Body of pancreas (tissue), 4 donors: ENCODE results near the gene LRP8. TPM values are rescaled to one million over a fixed set of nuclear protein-coding genes. Genes with fewer than 3 reads are reported as not detected.

ENCODE experiments used
- ATAC-seq: fragments of 150-250 bp; one replicate; pipeline ENCODE4 v1.9.1; 2016
- DNase-seq, 4 donors: peaks; one replicate each; pipeline ENCODE4 v3.0.0-alpha.2; 2019
- H3K27ac ChIP-seq, 4 donors: fragments of 200-600 bp; sonication (generic); 1 replicate in 3 of 4; 2 replicates in 1 of 4; pipeline versions ENCODE4 v1.5.1 to v1.6.1; 2016 to 2019; ENCODE audit warnings: mild to moderate bottlenecking in 1 of 4, mixed read lengths in 1 of 4, moderate library complexity in 1 of 4
- H3K27me3 ChIP-seq, 2 donors: fragments of 200-600 bp; sonication (generic); one replicate each; pipeline ENCODE4 v1.6.0; 2016; ENCODE audit warnings: mild to moderate bottlenecking in 1 of 2
- H3K36me3 ChIP-seq, 2 donors: fragments of 200-600 bp; sonication (generic); replicated peaks in 1 of 2; 2 replicates each; pipeline ENCODE4 v1.5.1; 2016; ENCODE audit warnings: low read depth in 2 of 2; ENCODE audit not compliant: insufficient read depth in 1 of 2
- H3K4me1 ChIP-seq: fragments of 200-600 bp; sonication (generic); one replicate; pipeline ENCODE4 v1.6.0; 2016
- H3K4me3 ChIP-seq, 2 donors: fragments of 200-600 bp; sonication (generic); 1 replicate in 1 of 2; 2 replicates in 1 of 2; pipeline ENCODE4 v1.5.1; 2016 to 2019
- H3K9me3 ChIP-seq, 3 donors: fragments of 200-600 bp; sonication (generic); 1 replicate in 2 of 3; 2 replicates in 1 of 3; pipeline ENCODE4 v1.5.1; 2016
- POLR2A ChIP-seq, 3 donors: fragments of 450-650 bp; IDR thresholded peaks; one replicate each; pipeline ENCODE4 v1.6.1; 2016; ENCODE audit warnings: antibody characterized with exemption in 3 of 3, mild to moderate bottlenecking in 2 of 3
- WGBS, 2 donors: methylation state at CpG; one replicate each; pipeline ENCODE4 v1.1.5; 2017; 5-methylcytosine and 5-hydroxymethylcytosine counted together
- intact Hi-C: fragments of 100-400 bp; cut with DNase I; formaldehyde crosslinking; loops from one replicate; pipeline ENCODE4 v1.15.1; 2023
- total RNA-seq, 2 donors: library from RNA; depleted of rRNA; stranded (reverse); fragments of >200 nt; gene quantifications; one replicate each; pipeline ENCODE4 v1.1.0, GENCODE V29; 2016
- TF ChIP-seq, protein P1 (sequence below), 7 experiments: fragments of 450-650 bp in 4 of 7; fragments of 200-600 bp in 3 of 7; sonication (generic) in 3 of 7; IDR thresholded peaks; one replicate each; pipeline ENCODE4 v1.5.1; 2016 to 2019; ENCODE audit warnings: antibody characterized with exemption in 7 of 7

The LRP8 gene
- total RNA-seq, 2 donors from 2014 or later = 1.3 to 4.2 TPM

DNA sequence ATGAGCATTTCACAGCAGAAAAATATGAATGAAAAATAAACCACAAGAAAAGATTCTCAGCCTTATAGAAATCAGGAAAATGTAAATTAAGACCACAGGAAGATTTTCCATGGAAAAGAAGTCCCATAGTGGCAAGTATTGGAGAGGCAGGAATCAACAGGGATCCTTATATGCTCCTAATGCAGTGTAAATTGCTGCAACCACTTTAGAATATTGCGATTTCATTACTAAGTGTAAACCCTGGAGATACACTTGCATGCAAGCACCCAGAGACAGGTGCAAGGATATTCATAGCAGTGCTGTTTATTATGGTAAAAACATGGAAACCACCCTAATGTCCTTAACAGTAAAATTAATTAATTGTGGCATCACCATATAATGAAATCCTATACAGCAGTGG is 10.6 kb upstream of the LRP8 start:
- H3K27me3 ChIP-seq = no peaks in the 10 kb centered on the region
- ATAC-seq = no peak
- no peaks in the 10 kb centered on the region for H3K9me3 ChIP-seq
- H3K4me1 ChIP-seq = no peaks in the 10 kb centered on the region
- TF ChIP-seq, protein P1, sequence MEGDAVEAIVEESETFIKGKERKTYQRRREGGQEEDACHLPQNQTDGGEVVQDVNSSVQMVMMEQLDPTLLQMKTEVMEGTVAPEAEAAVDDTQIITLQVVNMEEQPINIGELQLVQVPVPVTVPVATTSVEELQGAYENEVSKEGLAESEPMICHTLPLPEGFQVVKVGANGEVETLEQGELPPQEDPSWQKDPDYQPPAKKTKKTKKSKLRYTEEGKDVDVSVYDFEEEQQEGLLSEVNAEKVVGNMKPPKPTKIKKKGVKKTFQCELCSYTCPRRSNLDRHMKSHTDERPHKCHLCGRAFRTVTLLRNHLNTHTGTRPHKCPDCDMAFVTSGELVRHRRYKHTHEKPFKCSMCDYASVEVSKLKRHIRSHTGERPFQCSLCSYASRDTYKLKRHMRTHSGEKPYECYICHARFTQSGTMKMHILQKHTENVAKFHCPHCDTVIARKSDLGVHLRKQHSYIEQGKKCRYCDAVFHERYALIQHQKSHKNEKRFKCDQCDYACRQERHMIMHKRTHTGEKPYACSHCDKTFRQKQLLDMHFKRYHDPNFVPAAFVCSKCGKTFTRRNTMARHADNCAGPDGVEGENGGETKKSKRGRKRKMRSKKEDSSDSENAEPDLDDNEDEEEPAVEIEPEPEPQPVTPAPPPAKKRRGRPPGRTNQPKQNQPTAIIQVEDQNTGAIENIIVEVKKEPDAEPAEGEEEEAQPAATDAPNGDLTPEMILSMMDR (IDR thresholded peaks at IDR 0.05) = no peak
- no peak for TF ChIP-seq POLR2A (IDR thresholded peaks at IDR 0.05)
- intact Hi-C loops = no loop called here
- DNase-seq = no peak
- H3K4me3 ChIP-seq = no peak overlapping the region
- H3K36me3 ChIP-seq = no peaks in the 10 kb centered on the region
- H3K27ac ChIP-seq = no peak overlapping the region
- whole genome bisulfite sequencing, 2 donors = 59 to 80% methylated on average over 1 of the region's 1 CpG

DNA sequence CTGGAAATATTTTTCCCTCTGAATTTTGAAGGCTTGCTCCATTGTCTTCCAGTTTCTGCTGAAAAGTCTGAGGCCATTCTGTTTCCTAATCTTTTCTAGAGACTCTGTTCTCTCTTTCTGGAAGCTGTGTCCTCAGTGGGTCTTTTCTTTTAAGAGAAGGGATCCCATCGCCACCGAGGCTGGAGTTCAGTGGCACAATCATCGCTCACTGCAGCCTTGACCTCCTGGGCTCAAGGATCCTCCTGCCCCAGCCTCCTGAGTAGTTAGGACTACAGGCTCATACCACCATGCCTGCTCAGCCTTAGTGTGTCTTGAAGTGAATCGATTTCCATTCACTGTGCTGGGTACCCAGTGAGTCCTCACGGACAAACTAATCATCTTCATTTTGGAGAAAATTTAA is 9.6 kb upstream of the LRP8 start:
- H3K27ac ChIP-seq = no peak overlapping the region
- no peaks in the 10 kb centered on the region for H3K9me3 ChIP-seq
- no peak overlapping the region for H3K4me3 ChIP-seq
- 86 to 91% methylated on average over 5 of the region's 5 CpGs for WGBS, 2 donors
- intact Hi-C loops = no loop called here
- no peaks in the 10 kb centered on the region for H3K27me3 ChIP-seq
- no peaks in the 10 kb centered on the region for H3K4me1 ChIP-seq
- no peak for TF ChIP-seq POLR2A (IDR thresholded peaks at IDR 0.05)
- TF ChIP-seq, protein P1 (IDR thresholded peaks at IDR 0.05) = no peak
- DNase-seq = no peak
- no peak for ATAC-seq
- H3K36me3 ChIP-seq = no peaks in the 10 kb centered on the region

GRCh38 chr1:53336146-53336545 is 8.3 kb upstream of the LRP8 start:
- no peaks in the 10 kb centered on the region for H3K27me3 ChIP-seq
- H3K4me1 ChIP-seq = no peaks in the 10 kb centered on the region
- H3K27ac ChIP-seq = no peak overlapping the region
- no peak for TF ChIP-seq POLR2A (IDR thresholded peaks at IDR 0.05)
- TF ChIP-seq, protein P1 (IDR thresholded peaks at IDR 0.05) = no peak
- H3K9me3 ChIP-seq = no peaks in the 10 kb centered on the region
- ATAC-seq = no peak
- WGBS, 2 donors = 30 to 36% methylated on average over 12 of the region's 12 CpGs
- H3K36me3 ChIP-seq = no peaks in the 10 kb centered on the region
- no peak overlapping the region for H3K4me3 ChIP-seq
- intact Hi-C loops = no loop called here
- no peak for DNase-seq

DNA sequence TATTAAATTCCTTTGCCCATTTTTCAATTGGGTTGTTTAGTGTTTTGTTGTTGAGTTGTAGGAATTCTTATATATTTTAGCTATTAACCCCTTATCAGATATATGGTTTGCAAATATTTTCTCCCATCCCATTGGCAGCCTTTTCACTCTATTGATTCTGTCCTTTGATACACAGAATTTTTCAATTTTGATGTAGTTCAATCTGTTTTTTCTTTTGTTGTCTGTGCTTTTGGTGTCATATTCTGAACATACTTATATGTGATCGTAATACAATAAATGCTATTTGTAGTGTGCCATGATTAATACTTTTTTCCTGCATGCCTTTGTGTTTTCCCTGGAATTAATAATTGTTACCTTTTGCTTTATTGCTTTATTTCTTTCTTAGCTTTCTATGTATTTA is 7.8 kb upstream of the LRP8 start:
- H3K36me3 ChIP-seq = no peaks in the 10 kb centered on the region
- no peak overlapping the region for H3K27ac ChIP-seq
- H3K9me3 ChIP-seq = no peaks in the 10 kb centered on the region
- no peak for DNase-seq
- no peaks in the 10 kb centered on the region for H3K27me3 ChIP-seq
- intact Hi-C loops = no loop called here
- no peaks in the 10 kb centered on the region for H3K4me1 ChIP-seq
- H3K4me3 ChIP-seq = no peak overlapping the region
- WGBS, 2 donors = 72 to 84% methylated on average over 1 of the region's 1 CpG
- ATAC-seq = no peak
- TF ChIP-seq, protein P1 (IDR thresholded peaks at IDR 0.05) = no peak
- TF ChIP-seq POLR2A (IDR thresholded peaks at IDR 0.05) = no peak

DNA sequence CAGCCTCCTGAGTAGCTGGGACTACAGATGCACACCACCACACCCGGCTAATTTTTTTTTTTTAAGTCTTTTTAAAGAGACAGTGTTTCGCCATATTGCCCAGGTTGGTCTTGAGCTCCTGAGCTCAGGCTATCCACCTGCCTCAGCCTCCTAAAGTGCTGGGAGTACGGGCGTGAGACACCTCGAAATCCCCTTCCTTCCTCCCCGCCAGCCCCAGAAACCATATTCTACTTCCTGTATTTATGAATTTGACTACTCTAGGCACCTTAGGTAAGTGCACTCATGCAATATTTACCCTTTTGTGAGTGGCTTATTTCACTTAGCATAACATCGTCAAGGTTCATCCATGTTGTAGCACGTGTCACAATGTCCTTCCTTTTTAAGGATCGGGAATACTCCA is 6.9 kb upstream of the LRP8 start:
- Histone ChIP-seq H3K27ac (no peak overlapping the region), H3K4me3 (no peak overlapping the region), H3K36me3 (no peaks in the 10 kb centered on the region), H3K27me3 (no peaks in the 10 kb centered on the region), H3K9me3 (no peaks in the 10 kb centered on the region), H3K4me1 (no peaks in the 10 kb centered on the region)
- 67% methylated on average over 9 of the region's 9 CpGs for WGBS, 2 donors
- intact Hi-C loops = no loop called here
- DNase-seq (no peak), ATAC-seq (no peak)
- TF ChIP-seq, protein P1 (IDR thresholded peaks at IDR 0.05) = no peak
- no peak for TF ChIP-seq POLR2A (IDR thresholded peaks at IDR 0.05)
